Measurements from ENCODE around the gene KCNJ16.

Gene KCNJ16

GRCh38 chr17:70098030-70098429, 23.0 kb downstream of the KCNJ16 start:
- DNase-seq (ENCODE audit: low read depth in 2 of 2) = no peak

DNA sequence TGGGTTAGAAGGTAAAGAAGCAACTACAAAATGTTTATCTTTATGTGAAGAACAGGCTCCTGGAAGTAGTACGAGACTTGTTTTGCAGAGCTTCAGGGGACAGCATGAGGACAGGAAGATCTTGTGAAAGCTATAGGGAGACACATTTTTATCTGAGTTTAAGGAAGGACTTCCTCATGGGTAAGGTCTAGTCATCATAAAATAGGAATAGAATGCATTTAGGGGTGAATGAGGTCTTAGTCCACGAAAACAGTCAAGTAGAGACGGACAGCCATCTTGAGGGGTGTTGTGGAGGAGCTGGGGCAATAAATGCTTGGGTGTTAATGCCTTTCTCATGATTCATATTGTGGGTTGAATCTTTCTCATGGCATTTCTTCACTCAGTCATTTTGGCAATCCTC, 24.3 kb downstream of the KCNJ16 start:
- DNase-seq (ENCODE audit: low read depth in 2 of 2) = no peak

GRCh38 chr17:70099884-70100283, 24.9 kb downstream of the KCNJ16 start:
- no peak for DNase-seq (ENCODE audit: low read depth in 2 of 2)

- no peak for DNase-seq (ENCODE audit: low read depth in 2 of 2)
Measured at GRCh38 chr17:70100983-70101382, 26.0 kb downstream of the KCNJ16 start.

DNA sequence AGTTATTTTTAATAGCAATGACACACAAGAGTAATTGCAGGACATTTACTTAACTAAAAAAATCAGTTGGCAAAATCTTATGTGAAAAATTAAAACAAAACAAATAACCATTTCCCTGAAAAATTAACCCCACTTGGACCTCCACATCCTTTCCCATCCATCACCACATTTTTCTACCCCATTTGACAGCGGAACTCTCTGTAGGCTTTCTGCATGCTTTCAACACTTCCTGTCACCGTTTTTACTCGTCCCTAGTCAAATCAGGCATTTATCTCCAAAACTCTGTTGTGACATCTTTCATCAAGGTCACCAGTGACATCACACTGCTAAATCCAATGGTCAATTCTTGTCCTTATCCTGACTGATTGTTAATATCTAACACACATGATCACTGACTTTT, 27.5 kb downstream of the KCNJ16 start:
- no peak for DNase-seq (ENCODE audit: low read depth in 2 of 2)

GRCh38 chr17:70104791-70105523, 29.9 kb downstream of the KCNJ16 start:
- DNase-seq (ENCODE audit: low read depth in 2 of 2) = no peak

DNA sequence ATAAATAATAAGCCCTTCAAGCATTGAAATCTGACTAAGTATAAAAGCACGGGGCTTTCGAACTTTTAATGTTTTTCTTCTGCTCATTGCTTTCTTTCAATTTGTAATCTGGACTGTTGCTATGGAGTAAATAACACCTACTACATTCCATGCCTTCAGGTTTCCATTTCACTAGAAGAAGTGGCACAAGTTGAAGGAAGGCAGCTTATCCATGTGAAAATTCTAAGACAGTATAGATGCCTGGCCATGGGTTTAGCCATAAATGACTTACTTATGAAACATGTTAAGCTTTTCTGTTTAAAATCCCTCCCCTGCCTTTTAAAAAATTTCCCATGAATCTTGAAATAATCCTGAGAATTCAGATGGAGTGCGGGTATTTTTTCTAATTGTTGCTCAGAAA, 30.6 kb downstream of the KCNJ16 start:
- no peak for DNase-seq (ENCODE audit: low read depth in 2 of 2)

DNA sequence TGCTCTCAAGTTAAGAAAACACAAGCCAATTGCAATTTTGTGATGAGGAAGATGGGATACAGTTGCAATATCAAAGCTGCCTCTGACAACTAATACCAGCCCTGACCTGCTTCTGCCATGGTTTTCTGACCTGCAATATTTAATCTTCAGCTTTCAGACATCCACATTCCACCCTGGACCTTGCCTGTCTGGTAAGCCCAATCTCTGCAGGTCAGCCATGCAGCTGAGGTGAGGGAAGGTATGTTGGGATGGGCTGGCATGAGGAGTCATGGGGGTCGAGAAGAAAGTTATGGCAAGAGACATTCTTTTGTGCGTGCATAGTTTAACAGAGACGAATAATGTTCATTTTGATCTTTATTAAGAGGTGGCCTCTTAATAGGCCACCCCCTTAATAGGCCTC, 31.5 kb downstream of the KCNJ16 start:
- DNase-seq (ENCODE audit: low read depth in 2 of 2) = no peak

DNA sequence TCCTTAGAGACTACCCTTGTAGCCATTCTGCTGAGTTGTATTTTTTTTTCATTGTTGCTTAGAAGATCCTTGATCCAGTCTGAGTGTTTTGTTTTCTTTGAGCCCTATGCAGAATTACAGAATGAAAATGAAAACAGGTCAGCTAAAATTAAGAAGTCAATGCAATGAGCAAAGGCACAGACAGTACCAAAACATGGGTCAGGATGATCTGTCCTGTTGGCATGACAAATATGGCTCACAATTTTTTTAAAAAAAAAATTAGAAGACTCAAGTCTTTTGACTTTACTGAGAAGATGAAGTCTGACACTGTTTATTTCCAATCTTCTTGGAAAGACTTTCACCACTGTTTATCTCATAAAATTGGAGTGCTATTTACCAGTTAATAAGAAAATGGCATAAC, 32.4 kb downstream of the KCNJ16 start:
- DNase-seq (ENCODE audit: low read depth in 2 of 2) = no peak

- no peak for DNase-seq (ENCODE audit: low read depth in 2 of 2)
Measured at GRCh38 chr17:70107904-70108565, 33.0 kb downstream of the KCNJ16 start.

GRCh38 chr17:70109497-70109896, 34.5 kb downstream of the KCNJ16 start:
- no peak for DNase-seq (ENCODE audit: low read depth in 2 of 2)

DNA sequence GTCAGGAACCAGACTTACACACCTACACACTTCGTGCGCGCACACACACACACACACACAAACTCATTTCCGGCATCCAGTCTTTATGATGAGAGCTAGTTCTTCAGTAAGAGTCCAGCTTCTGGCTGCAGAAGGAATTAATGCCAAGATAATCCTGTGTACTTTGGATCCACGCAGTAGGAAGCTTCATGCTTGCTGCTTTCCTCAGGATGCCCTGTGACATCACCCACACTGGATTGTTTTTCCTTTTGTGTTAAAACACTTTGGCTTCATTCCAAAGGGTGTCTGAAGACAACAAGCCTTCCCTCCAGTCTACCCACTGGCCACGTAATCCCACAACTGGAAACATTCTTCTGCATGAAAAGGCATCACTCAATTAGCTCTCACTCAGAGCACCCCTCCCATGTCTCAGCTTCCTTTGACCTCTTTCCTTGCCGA, 35.4 kb downstream of the KCNJ16 start:
- no peak for DNase-seq (ENCODE audit: low read depth in 2 of 2)

GRCh38 chr17:70111201-70111600, 36.2 kb downstream of the KCNJ16 start:
- DNase-seq (ENCODE audit: low read depth in 2 of 2) = no peak

GRCh38 chr17:70114405-70114804, 39.4 kb downstream of the KCNJ16 start:
- DNase-seq (ENCODE audit: low read depth in 2 of 2) = no peak

- no peak for DNase-seq (ENCODE audit: low read depth in 2 of 2)
Measured at GRCh38 chr17:70115126-70115525, 40.1 kb downstream of the KCNJ16 start.

DNA sequence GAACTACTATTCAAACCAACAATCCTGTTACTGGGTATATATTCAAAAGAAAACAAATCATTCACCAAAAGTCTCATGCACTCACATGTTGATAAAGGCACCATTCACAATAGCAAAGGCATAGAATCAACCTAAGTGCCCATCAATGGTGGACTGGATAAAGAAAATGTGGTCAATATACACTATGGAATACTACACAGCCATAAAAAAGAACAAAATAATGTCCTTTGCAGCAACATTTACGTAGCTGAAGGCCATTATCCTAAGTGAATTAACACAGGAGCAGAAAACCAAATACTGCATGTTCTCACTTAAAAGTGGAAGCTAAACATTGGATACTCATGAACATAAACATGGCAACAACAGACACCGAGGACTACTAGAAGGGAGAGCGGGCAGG, 41.9 kb downstream of the KCNJ16 start:
- DNase-seq (ENCODE audit: low read depth in 2 of 2) = no peak

DNA sequence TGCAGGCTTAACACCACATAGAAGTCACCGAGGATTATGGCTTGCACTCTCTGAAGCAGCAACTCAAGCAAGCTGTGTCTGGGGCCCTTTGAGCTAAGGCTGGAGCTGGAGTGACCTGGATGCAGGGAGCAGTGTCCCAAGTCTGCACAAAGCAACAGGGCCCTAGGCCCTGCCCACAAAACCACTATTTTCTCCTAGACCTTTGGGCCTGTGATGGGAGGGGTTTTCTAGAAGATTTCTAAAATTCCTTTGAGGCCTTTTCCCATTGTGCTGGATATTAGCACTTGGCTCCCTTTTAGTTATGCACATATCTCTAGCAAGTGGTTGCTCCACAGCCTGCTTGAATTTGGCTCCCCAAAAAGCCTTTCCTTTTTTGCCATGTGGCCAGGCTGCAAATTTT, 44.5 kb downstream of the KCNJ16 start:
- DNase-seq (ENCODE audit: low read depth in 2 of 2) = no peak

DNA sequence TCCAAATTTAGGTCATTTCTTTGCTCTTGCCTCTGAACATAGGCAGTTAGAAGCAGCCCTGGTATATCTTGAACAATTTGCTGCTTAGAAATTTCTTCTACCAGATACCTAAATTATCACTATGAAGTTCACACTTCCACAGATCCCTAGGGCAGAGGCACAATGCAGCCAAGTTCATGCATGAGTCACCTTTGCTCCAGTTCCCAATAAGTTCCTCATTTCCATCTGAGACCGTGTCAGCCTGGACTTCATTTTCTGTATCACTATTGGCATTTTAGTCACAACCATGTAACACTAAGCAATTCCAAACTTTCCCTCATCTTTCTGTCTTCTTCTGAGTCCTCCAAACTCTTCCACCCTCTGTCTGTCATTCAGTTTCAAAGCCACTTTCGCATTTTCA, 45.0 kb downstream of the KCNJ16 start:
- no peak for DNase-seq (ENCODE audit: low read depth in 2 of 2)

DNA sequence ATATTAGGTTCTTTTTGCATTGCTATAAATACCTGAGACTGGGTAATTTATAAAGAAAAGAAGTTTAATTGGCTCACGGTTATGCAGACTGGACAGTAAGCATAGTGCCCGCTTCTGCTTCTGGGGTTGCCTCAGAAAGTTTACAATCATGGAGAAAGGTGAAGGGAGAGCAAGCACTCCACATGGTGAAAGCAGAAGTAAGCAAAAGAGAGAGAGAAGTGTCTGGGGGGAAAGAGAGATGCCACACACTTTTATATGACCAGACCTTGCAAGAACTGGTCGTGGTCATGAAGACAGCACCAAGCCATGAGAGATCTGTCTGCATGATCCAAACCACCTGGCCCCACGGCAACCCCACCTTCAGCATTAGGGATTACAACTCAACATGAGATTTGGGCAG, 45.4 kb downstream of the KCNJ16 start:
- DNase-seq (ENCODE audit: low read depth in 2 of 2) = no peak

GRCh38 chr17:70121126-70121525, 46.1 kb downstream of the KCNJ16 start:
- no peak for DNase-seq (ENCODE audit: low read depth in 2 of 2)

GRCh38 chr17:70123193-70123592, 48.2 kb downstream of the KCNJ16 start:
- no peak for DNase-seq (ENCODE audit: low read depth in 2 of 2)

GRCh38 chr17:70124723-70125122, 49.7 kb downstream of the KCNJ16 start:
- DNase-seq (ENCODE audit: low read depth in 2 of 2) = no peak

- no peak for DNase-seq (ENCODE audit: low read depth in 2 of 2)
Measured at GRCh38 chr17:70127221-70127873, 52.3 kb downstream of the KCNJ16 start.
